Activated naive CD8-positive, alpha-beta T cell treated with anti-CD3 and anti-CD28 coated beads, Interleukin-2, amount 50 U/mL, for 16 hours (primary cell): Measurements from ENCODE around the gene MROH2B.

Experiments used
- DNase-seq: peaks from one replicate; pipeline ENCODE4 v3.0.0-alpha.2; 2020; ENCODE audit warnings: low read depth, low spot score

MROH2B gene

DNA sequence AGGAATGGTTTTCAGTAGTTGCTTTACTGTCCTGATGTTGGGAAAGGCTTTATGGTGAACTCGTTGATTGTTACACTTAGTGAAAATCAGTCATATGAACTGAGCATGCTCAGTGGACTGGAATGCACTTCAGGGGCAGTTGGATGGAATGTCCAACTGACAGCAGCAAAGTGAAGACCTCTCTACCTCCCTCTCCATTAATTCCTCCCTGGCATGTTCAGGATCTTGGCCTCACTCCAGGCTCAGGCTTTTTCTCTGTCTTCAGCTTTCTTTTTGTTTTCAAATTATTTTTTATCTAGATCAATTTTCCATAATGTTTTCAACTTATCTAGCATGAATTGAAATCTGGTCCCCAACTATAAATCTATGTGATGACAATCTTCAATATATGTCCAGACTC is at the start of gene MROH2B:
TSS of gene MROH2B (minus strand) at position 101 of the 400 bp plus-strand sequence. CDS start 490 bp downstream, outside the sequence.
- no peak for DNase-seq

DNA sequence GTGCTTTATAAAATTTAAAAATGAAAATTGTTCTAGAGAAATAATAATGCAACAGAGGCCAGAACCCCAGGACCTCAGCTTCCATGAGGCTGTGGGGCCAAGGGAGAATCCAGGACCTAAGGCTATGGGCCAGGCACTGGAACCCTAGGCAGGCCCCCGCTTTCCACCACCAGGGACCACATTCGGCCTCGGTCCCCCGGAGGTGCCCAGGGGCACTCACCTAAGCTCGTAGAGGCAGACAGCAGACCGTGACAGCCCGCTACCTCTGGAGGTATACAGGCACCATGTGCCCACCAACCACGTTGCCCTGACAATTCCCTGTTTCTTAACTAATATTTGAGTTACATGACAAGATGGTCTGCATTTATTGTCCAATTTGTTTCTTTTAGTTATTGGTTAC is 49.5 kb upstream of the MROH2B start:
- DNase-seq, result no peak

DNA sequence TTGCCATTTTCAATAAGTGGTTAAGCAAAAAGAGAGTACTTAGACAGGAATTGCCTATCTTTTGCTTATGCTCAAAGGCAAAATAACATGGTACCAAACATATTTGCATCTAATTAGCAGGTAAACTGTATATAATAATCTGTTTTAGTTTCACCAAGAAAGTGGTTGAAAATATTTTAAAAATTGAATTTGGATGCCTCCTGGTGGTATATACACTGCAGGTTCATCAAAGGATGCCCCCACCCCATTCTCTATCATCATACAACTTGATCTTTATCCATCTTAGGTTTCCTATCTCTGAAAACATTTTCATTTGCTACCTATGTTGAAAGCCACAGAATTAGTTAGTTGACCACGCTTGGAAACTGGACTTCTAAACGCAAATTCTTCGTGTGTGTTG is 47.0 kb upstream of the MROH2B start:
- no peak for DNase-seq

DNA sequence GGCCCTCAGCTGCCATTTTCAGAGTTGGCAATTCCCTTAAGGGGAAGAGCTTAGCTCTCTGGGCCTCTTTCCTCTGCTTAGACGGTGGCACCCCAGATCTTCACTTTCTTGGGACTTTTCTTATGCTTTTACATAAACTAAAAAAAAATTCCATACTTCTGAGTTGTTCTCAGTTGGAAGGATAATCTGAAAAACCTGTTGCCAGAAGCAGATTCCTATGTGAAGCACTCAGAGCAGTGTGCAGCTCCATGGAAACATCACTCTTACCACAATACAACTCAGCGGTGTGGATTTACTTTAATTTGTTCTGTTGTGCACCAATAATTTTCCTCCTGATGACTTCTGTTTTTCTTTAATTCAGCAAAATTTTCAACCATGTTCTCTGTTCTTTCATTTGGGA is 44.1 kb upstream of the MROH2B start:
- no peak for DNase-seq

DNA sequence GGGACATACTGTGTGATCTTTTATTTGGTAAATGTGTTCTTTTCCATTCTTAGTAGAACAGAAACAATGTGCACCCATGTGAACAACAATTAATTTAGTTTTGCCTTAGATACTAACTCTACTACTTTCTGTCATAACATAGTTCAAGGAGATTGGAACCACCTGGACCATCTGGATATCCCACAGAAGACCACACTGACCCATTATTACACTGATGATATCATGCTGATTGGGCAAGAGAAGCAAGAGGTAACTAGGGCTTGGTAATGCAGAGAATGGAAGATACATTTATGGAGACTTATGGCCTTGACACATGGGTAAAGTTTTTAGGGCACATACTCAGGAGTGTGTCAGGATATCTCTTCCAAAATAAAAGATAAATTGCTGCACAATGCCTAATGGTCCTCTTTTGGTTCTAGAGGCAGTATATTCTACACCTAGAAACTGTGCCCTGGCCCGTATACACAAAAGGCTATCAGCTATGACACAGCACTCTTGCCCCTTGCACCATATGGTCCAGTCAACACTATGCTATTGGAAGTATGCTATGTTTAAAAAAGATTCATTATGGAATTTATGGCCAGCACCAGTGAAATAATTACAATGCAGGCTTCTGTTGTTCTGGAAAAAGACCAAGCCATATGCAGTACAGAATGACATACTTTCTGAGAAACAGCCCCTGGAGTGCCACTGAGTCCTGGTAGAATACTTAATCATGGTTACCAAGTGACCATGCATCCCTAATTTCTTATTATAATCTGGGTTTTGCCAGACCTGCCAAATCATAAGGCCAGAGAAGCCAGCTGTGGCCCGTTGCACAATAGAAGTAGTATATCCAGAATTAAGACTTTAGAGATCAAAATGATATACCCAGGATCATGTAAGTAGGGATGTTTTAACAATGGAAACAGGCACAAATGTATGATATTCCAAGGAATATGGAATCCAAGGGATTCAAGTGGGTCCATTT is 41.6 kb upstream of the MROH2B start:
- no peak for DNase-seq

DNA sequence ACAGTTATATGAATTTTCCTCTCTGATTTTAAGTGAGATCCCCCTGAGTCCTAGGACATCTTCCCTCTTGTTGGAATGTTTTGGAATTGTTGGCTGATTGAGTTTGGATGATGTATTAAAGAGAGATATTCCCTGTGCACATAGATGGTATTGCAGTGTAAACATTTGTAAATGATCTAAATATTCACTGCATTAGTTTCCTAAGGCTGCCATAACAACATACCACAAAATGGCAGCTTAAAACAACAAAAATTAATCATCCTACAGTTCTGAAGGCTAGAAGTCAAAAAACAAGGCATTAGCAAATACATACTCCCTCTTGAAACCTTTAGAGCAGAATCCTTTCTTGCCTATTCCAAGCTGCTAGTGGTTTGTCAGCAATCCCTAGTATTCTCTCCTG is 38.0 kb upstream of the MROH2B start:
- no peak for DNase-seq

DNA sequence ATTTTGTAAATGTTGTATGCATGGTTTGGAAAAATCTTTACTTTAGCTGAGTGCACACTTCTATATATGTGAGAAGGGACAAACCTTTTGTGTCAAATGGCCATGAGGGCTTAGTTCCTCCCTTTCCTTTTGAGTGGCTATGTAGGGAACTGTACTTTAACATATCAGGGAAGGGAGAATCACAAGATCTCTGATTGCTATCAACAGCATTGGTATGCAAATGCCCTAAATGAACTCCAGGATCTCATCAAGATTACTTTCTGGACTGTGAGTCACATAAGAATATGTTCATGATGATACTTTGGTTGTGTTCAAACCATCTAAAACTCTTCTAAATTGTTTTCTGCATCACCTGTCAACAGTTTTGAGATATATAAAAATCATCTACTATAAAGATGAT is 31.2 kb upstream of the MROH2B start:
- no peak for DNase-seq

DNA sequence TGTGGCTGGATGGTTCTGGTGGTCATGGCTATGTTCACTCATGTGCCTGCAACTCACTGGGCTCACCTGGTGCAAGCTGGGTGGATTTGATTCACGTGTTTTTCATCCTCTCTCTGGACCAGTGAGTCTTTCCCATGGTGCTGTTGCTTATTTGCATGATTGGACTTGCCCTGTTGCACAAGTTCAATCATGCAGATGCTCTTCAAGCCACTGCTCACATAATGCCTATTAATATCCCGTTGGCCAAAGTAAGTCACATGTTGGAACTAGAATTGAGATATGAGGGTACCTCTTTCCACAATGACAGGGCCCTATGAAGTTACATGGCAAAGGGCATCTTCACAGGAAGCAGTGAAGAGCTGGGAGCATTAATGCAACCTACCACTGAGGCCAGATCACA is 26.5 kb upstream of the MROH2B start:
- no peak for DNase-seq

DNA sequence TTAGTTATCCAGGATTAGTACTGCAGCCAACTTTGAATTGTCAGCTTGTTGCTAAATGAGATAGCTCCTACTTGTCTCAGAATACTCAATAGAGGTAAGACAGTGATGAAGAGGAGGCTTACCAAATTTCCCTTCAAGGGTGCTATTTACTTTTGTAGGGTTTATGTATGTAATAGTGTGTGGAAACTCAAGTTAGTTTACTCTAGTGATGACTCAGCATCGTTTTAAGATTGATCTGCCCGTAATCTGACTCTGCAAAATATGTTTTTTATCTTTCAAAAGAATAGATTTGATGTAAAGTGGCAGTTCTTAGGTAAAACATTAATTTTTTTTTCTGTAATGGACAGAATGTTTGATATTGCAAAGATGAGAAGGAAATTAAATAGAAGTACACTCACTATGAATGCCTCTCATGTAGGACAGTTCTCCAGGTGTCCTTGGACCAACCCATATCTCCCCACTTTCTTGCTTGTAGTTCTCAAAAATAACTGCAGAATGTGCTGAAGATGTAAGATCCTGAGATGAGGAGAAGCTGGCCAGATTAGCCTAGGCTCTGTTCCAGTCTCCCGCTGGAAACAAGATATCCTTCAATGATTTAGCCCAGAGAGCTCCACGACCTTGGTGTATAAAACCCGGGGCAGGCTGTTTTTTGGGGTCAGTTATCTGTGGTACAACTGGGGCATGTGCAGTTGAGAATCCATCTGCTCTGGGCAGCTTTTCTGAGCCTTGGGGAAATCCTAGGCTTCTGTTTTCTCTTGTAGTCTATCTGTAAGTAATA is 24.4 kb upstream of the MROH2B start:
- DNase-seq, result no peak

DNA sequence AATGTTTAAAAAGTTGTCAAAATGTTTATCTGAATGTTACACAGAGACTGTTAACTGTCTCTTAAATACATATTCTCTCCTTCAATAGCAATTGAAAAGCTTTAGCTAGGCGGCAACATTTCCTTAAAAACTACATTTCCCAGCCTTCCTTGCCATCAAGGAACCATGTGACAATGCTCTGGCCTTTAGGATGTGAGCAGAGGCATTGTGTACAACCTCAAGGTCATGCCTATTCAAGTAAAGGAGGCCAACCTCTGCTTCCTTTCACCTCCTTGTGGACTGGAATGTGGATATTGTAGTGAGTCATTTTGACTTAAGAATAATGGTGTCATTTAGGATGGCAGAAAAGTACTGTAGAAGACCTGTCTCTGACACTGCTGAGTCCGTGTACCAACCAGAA is 23.7 kb upstream of the MROH2B start:
- DNase-seq, result no peak

DNA sequence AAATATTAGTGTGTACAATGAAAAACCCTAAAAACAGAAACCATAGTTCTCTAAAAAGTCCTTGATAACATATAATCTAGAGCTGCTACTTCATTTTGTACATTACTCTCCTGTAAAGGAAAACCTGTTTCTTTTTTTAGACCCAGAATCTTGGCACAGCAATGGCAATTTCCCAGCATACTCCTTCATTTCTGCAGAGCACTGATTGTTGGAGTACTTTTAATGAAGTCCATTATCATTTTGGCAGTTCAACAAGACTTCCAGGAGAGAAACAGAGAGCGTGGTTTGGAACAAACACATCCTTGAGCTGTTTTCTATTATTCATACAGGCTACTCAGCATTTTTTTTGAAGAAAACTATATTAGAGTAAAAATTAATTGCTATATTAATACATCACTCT is 22.7 kb upstream of the MROH2B start:
- no peak for DNase-seq

DNA sequence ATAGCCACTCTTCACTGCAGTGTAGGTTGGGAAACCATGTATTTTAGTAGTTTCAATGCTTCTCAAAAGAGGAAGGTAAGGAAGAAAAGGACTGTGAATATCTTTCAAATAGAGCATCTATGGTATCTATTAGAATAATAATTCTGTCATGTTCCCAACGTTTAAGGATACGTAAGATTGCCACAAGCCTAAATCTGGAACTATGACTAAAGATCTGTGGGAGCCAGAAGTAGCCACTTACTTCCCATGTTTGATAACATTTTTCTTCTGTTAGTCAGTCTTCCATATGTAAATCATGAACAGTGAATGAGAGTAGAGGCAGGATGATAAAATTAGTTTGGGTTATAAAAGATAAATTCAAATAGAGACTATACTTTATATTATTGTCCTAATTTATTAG is 16.3 kb upstream of the MROH2B start:
- DNase-seq, result no peak

DNA sequence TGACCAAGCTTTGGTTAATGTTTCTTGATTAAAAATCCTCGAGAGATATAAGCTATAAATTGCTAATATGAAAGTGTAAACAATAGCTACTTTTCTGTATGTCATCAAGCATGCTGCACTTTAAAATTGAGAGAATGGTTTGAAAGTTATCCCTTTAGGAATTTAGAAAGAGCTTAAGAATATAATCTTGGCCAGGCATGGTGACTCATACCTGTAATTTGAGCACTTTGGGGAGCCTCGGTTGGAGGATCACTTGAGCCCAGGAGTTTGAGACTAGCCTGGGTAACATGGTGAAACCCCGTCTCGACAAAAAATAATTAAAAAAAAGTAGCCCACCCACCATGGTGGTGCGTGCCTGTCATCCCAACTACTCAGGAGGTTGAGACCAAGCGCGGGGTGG is 12.2 kb upstream of the MROH2B start:
- no peak for DNase-seq

DNA sequence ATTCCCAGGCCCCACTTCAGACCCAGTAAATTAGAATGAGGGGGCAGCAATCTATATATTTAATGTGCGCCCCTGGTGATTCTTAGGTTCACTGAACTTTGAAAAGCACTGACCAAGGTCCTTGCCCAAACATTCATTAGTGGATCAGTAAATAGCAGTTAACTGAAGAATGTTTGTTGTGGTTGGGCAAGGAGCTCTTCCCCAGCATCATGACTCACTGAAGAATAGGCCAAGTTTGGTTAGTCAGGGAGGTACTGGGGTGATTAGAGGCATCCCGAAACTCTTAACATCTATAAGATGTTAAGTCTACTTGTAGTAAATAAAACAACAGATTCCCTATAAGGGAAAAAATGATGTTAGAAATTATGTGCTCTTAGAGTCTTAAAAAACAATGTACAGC is 833 bp upstream of the MROH2B start:
- DNase-seq, result no peak

DNA sequence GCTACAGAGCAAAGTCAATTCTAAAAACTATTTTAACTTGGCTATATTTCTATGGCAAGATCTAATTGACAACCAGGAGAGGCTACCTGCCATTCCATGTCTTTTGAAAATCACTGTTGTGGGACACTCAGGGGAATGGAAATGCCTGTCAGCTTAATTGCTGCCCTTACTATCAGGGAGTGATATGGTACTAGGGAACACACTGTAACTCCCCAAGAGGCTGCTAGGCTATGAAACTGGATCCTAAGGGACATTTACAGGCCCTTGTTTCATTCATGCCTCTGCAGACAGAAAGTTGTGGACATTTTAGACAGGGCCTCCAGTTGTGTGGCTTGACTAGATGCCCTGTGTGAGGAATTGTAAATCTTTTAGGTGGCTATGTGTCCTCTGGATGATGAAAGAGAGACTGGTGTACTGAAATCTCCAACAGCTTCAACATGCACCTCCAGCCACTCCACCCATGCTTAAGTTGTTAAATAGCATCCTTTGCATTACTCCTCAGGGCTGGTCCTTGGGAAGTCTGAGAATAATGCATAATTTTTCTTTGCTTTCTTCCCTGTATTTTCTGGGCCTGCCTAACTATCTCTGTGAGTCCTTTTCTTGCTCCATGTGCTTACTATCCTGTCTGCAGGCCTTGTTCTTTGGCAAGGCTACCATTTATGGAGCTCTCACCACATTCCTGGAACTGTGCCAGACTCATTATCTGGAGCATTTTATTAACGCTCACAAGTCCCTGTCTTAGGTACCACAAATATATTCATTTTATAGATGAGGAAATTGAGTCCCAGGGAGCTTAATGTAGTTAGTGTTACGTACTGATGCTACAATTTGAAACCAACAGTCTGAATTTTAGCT is 3.2 kb downstream of the MROH2B start:
- no peak for DNase-seq

DNA sequence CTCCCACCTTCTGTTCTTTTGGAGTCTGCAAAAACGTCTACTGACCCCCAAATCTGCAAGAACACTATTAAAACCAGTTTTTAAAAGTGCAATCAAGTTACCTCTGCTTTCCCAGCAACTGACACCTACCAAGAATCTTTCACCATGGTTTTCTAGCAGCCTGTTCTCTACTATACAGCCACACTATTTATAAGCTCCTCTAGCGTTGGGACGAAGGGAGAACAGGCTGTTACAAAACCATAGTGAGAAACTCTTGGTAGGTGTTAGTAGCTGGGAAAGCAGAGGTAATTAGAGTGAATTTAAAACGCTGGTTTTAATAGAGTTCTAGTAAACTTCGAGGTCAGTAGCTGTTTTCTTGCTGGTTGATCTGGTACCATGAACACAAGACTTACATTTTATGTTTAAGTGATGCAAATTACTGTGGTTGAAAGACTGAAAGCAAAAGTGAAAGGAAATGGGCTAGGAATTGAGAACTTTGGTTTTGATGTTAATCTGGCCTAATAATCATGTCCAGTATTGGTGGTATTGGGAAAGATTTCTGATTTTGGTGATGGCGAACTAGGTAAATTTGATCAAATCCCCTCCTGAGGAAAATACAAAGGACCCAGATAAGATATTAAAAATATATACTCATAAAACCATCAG is 5.3 kb downstream of the MROH2B start:
- DNase-seq, result no peak

DNA sequence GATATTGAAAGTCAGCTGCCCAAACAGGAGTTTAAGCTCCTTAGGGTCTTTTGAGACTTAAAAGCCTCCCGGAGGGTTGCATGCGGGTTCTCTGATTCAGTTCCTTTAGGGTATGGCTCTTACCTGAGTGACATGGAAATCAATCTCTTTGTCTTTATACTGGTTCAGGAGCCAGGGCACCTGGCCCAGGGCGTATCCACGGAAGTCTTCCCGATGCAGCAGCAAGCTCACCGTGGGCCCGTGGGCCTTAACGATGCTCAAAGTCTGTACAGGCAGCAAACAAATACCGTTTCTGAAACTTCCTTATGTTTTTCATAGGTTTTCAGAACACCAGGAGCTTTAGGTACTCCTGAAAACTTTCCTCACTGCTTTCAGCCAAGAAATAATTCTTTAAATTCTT is 13.2 kb downstream of the MROH2B start:
- DNase-seq, result no peak

DNA sequence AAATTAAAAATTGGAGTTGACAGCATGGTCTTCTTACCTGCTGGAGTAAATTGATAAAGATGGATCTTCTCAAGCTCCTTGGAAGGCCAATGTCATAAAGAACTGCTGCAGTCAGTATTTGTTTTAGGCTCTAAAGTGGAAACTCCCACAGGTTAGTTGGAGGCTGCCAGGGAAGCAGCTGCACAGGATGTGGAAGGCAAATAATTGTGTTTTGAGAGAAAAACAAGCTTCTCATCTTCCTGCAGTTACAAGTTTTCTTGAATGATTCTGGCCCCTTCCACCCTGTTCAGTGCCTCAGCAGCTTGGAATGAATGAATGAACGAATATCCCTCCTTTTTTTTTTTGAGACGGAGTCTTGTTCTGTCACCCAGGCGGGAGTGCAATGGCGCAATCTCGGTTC is 13.9 kb downstream of the MROH2B start:
- DNase-seq, result no peak

DNA sequence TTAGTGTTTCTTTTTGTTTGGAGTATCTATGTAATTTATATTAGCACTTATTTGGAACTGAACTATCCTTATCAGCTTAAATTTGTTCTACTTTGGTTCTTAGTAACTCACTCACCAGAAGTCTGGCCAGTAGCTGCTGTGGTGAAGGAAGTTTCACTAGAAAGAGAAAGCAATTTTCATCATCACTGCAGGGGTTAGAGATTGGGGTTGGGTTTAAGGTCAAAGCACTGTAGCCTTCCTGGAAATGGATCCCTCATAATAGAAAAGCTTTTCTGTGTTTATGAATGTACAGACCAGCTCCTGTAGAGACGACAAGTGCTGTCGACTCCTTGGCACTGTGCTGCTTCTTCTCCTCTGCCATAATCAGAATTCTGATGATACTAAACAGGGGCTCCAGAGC is 22.2 kb downstream of the MROH2B start:
- no peak for DNase-seq

DNA sequence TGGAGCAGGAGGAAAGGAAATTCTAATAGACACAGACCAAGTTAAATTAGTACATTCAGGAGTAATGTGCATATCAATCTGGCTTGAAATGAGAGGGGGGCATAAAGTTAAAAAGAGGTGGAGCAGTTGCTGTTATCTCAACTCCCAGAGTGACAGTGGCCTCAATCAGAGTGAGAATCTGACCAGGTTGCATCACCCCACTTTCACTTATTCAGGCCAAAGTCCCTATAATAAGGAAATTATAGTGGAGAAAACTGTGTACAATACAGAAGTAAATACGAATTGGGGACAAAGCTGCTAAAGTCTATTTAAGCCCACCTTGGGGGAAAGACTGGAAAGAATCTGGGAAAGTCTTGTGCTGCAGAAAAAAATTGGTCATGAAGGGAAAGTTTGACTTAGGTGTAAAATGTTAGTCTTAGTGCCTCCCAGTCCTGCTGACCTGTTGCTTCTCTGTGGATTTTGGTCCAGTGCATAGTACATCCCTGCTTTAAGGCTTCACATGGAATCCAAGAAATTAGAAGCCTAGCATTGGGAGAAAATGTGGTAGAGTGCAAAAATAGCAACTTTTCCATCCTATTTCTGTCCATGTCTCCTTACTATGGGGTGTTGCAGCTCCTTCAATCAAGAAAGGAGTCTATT is 27.9 kb downstream of the MROH2B start:
- DNase-seq, result no peak

DNA sequence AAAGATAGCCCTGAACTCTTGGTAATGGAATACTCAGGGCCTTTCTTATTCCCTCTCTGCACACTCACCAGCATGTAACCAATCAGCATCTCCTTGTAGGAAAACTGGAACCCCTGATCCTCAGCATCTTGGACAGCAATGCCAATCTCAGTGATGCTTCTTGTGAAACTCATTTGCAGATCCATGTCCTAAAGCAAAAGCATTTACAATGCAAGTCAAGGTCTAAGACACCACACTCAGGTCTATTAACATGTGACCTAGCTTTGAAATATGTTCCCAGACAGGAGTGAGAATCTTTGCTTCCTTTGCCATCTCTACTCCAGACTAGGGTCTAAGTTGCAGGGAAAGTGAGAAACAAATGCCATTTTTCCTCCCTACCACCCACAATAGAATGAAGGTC is 38.2 kb downstream of the MROH2B start:
- no peak for DNase-seq
